Measurements from ENCODE around the gene CA12.

Gene CA12

DNA sequence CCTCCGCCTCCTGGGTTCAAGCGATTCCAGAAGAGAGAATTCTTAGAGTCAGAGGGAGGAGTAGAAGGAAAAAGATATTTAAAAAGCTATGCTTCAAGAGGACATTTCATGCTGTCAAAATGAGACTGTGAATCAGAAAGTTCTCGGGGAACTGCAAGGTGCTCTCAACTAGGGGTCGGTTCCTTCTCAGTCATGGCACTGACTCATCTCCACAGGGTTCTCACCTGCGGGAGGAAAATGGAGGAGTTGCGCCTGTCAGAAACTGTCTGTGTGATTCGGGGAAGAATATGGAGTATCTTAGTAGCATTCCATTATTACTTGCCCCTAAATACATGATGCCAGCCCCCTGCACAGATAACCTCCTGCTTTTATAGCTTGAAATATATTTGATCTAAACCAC is 56.9 kb downstream of the CA12 start:
- Histone ChIP-seq H3K4me1 (ENCODE audit: insufficient read depth, low read length, poor library complexity, severe bottlenecking) (no peaks in the 10 kb centered on the region), H3K9me2 (replicated peaks; ENCODE audit: low read depth, low read length) (no peaks in the 10 kb centered on the region), H3K4me2 (ENCODE audit: low read depth, low read length, poor library complexity, severe bottlenecking) (no peak overlapping the region), H3K79me2 (ENCODE audit: insufficient read depth, low read length) (no peaks in the 10 kb centered on the region), H3K36me3 (ENCODE audit: insufficient read depth, low read length) (no peaks in the 10 kb centered on the region), H3K9ac (ENCODE audit: low read depth, low read length, poor library complexity, severe bottlenecking) (no peak overlapping the region), H3K9me3 (ENCODE audit: insufficient read depth, low read depth, low read length) (no peaks in the 10 kb centered on the region), H3K4me3 (ENCODE audit: low read length, poor library complexity, severe bottlenecking) (no peak overlapping the region), H3F3A (ENCODE audit: low read depth) (no peaks in the 10 kb centered on the region), H2AFZ (ENCODE audit: low read length) (no peak overlapping the region), H3K27me3 (ENCODE audit: insufficient read depth, low read length, poor library complexity, severe bottlenecking) (no peaks in the 10 kb centered on the region), H4K20me1 (ENCODE audit: insufficient read depth, low read length, poor library complexity, severe bottlenecking) (no peaks in the 10 kb centered on the region)
- TF ChIP-seq EZH2phosphoT487 (IDR thresholded peaks at IDR 0.05; ENCODE audit: borderline replicate concordance), result no peak
- TF ChIP-seq, protein P1, sequence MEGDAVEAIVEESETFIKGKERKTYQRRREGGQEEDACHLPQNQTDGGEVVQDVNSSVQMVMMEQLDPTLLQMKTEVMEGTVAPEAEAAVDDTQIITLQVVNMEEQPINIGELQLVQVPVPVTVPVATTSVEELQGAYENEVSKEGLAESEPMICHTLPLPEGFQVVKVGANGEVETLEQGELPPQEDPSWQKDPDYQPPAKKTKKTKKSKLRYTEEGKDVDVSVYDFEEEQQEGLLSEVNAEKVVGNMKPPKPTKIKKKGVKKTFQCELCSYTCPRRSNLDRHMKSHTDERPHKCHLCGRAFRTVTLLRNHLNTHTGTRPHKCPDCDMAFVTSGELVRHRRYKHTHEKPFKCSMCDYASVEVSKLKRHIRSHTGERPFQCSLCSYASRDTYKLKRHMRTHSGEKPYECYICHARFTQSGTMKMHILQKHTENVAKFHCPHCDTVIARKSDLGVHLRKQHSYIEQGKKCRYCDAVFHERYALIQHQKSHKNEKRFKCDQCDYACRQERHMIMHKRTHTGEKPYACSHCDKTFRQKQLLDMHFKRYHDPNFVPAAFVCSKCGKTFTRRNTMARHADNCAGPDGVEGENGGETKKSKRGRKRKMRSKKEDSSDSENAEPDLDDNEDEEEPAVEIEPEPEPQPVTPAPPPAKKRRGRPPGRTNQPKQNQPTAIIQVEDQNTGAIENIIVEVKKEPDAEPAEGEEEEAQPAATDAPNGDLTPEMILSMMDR (conservative IDR thresholded peaks at IDR 0.05; ENCODE audit: low read length), result no peak

DNA sequence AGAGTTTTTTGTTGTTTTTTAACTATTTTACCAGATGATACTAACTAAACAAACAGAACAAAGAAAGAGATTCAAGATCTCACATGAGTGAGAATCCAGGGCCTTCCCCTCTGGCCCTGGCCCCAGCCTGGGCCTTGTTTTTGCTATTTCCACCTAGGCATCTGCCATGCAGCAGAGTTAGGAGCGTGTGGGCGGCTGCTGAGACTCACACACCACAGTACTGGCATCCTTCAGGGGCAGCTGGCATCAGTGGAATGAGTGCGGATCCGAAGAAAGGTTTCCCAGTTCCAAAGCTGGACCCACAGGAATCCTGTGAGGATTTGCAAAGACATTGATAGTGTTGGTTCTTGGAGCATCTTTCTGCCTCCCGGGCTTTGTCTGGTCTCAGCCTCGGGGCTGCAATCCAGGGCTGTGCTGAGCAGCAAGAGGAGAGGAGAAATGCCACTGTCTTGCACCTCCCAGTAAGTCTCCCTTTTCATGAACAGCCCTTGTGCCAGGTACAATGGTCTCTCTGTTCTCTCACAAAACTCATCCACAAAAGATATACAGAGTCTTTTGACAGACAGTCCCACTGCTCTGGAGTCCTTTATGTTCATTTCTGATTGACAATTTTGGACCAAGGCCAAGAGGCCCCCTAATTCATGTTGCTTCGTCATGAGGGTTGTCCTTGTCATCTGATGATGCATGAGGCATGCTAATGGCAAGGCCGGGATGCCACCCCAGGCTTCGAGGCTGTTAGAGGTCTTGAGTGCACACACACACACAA is 57.7 kb downstream of the CA12 start:
- Histone ChIP-seq H3K9me3 (ENCODE audit: insufficient read depth, low read depth, low read length) (no peaks in the 10 kb centered on the region), H3K4me1 (ENCODE audit: insufficient read depth, low read length, poor library complexity, severe bottlenecking) (no peaks in the 10 kb centered on the region), H3K4me3 (ENCODE audit: low read length, poor library complexity, severe bottlenecking) (no peak overlapping the region), H3K36me3 (ENCODE audit: insufficient read depth, low read length) (no peaks in the 10 kb centered on the region), H3K4me2 (ENCODE audit: low read depth, low read length, poor library complexity, severe bottlenecking) (no peak overlapping the region), H3K9me2 (replicated peaks; ENCODE audit: low read depth, low read length) (no peaks in the 10 kb centered on the region), H3F3A (ENCODE audit: low read depth) (no peaks in the 10 kb centered on the region), H3K79me2 (ENCODE audit: insufficient read depth, low read length) (no peaks in the 10 kb centered on the region), H3K27me3 (ENCODE audit: insufficient read depth, low read length, poor library complexity, severe bottlenecking) (no peaks in the 10 kb centered on the region), H3K9ac (ENCODE audit: low read depth, low read length, poor library complexity, severe bottlenecking) (no peak overlapping the region), H2AFZ (ENCODE audit: low read length) (no peak overlapping the region), H4K20me1 (ENCODE audit: insufficient read depth, low read length, poor library complexity, severe bottlenecking) (no peaks in the 10 kb centered on the region)
- no peak for TF ChIP-seq EZH2phosphoT487 (IDR thresholded peaks at IDR 0.05; ENCODE audit: borderline replicate concordance)
- TF ChIP-seq, protein P1 (conservative IDR thresholded peaks at IDR 0.05; ENCODE audit: low read length), result no peak

DNA sequence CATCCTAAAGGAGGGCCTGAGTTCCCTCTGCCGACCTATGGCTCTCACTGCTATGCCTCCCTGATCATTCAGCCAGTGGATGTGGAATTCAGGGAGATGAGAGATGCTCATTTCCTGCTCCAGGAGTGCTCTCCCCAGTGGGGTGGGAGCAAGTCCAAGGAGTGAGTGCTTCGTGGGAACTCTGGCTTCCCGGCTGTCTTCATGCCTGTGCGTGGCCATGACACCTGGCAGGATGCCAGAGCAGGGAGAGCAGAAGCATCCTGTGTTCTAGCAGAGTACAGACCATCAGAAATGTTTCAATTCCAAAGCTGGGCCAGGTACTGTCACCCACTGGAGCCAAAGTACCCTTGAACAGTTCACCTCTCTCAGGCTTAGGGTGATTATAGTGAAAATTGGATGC is 59.1 kb downstream of the CA12 start:
- Histone ChIP-seq H3F3A (ENCODE audit: low read depth) (no peaks in the 10 kb centered on the region), H3K9me2 (replicated peaks; ENCODE audit: low read depth, low read length) (no peaks in the 10 kb centered on the region), H3K4me2 (ENCODE audit: low read depth, low read length, poor library complexity, severe bottlenecking) (no peak overlapping the region), H3K79me2 (ENCODE audit: insufficient read depth, low read length) (no peaks in the 10 kb centered on the region), H3K9ac (ENCODE audit: low read depth, low read length, poor library complexity, severe bottlenecking) (no peak overlapping the region), H3K4me3 (ENCODE audit: low read length, poor library complexity, severe bottlenecking) (no peak overlapping the region), H3K27me3 (ENCODE audit: insufficient read depth, low read length, poor library complexity, severe bottlenecking) (no peaks in the 10 kb centered on the region), H2AFZ (ENCODE audit: low read length) (no peak overlapping the region), H3K9me3 (ENCODE audit: insufficient read depth, low read depth, low read length) (no peaks in the 10 kb centered on the region), H4K20me1 (ENCODE audit: insufficient read depth, low read length, poor library complexity, severe bottlenecking) (no peaks in the 10 kb centered on the region), H3K36me3 (ENCODE audit: insufficient read depth, low read length) (no peaks in the 10 kb centered on the region), H3K4me1 (ENCODE audit: insufficient read depth, low read length, poor library complexity, severe bottlenecking) (no peaks in the 10 kb centered on the region)
- TF ChIP-seq, protein P1 (conservative IDR thresholded peaks at IDR 0.05; ENCODE audit: low read length), result no peak
- no peak for TF ChIP-seq EZH2phosphoT487 (IDR thresholded peaks at IDR 0.05; ENCODE audit: borderline replicate concordance)
